Hematopoietic multipotent progenitor cell (in vitro differentiated cells): Measurements from ENCODE around the gene PAPOLA. TPM values are rescaled to one million over a fixed set of nuclear protein-coding genes. Genes with fewer than 3 reads are reported as not detected.

ENCODE experiments used
- DNase-seq, 3 donors: peaks; one replicate each; pipeline ENCODE4 v3.0.0-alpha.2; 2011 to 2015; ENCODE audit warnings: low read depth in 2 of 3, low spot score in 2 of 3
- total RNA-seq: library from RNA; depleted of rRNA; stranded (reverse); fragments of >200 nt; gene quantifications from one replicate; pipeline ENCODE4 v1.2.3, GENCODE V29; 2012

The PAPOLA gene
- total RNA-seq, 1 donor: 74.6 TPM

GRCh38 chr14:96584199-96584906 lies 82.2 kb downstream of the PAPOLA start:
- DNase-seq: peak in 2 of 3 donors; percentile 66 to 79

- no peak for DNase-seq
Measured at GRCh38 chr14:96584907-96585671, 82.9 kb downstream of the PAPOLA start.

- DNase-seq: no peak
Measured at GRCh38 chr14:96585672-96586013, 83.5 kb downstream of the PAPOLA start.

- DNase-seq: no peak
Measured at GRCh38 chr14:96586056-96586455, 83.9 kb downstream of the PAPOLA start.

- DNase-seq: no peak
Measured at GRCh38 chr14:96586921-96587822, 85.0 kb downstream of the PAPOLA start.

GRCh38 chr14:96587823-96588385 lies 85.7 kb downstream of the PAPOLA start:
- DNase-seq: no peak

GRCh38 chr14:96588410-96589257 lies 86.5 kb downstream of the PAPOLA start:
- no peak for DNase-seq

- no peak for DNase-seq
Measured at GRCh38 chr14:96589577-96589976, 87.4 kb downstream of the PAPOLA start.

- no peak for DNase-seq
Measured at GRCh38 chr14:96590190-96590864, 88.1 kb downstream of the PAPOLA start.

- peak; percentile 19 to 47 (median 42) for DNase-seq
Measured at GRCh38 chr14:96592591-96593386, 90.6 kb downstream of the PAPOLA start.

- DNase-seq: no peak
Measured at GRCh38 chr14:96594961-96595360, 92.8 kb downstream of the PAPOLA start.

GRCh38 chr14:96597680-96598079 lies 95.5 kb downstream of the PAPOLA start:
- no peak for DNase-seq

- no peak for DNase-seq
Measured at GRCh38 chr14:96598332-96598928, 96.2 kb downstream of the PAPOLA start.

- no peak for DNase-seq
Measured at GRCh38 chr14:96599076-96599475, 96.9 kb downstream of the PAPOLA start.

- no peak for DNase-seq
Measured at GRCh38 chr14:96602186-96602585, 100.0 kb downstream of the PAPOLA start.

GRCh38 chr14:96603350-96604255 lies 101.4 kb downstream of the PAPOLA start:
- DNase-seq: no peak

- no peak for DNase-seq
Measured at GRCh38 chr14:96614481-96614881, 112.3 kb downstream of the PAPOLA start.
